Stimulated activated effector memory CD8-positive, alpha-beta T cell treated with anti-CD3 and anti-CD28 coated beads, Interleukin-12 subunit alpha, Interleukin-12 subunit beta, amount 100 ng/mL, for 72 hours (primary cell): Measurements from ENCODE around the gene SYNGR3.

ENCODE experiments used
- ATAC-seq: fragments of 150-1000 bp; cut with Tn5 transposase; 2 replicates; pipeline ENCODE4 v1.10.0; 2021
- DNase-seq, 2 donors: peaks; one replicate each; pipeline ENCODE4 v3.0.0; 2021 to 2022; ENCODE audit warnings: low spot score in 2 of 2
- H3K27ac Mint-ChIP-seq: one replicate; pipeline ENCODE4 v1.8.0; 2022; ENCODE audit warnings: mild to moderate bottlenecking, mixed read lengths
- H3K36me3 Mint-ChIP-seq: one replicate; pipeline ENCODE4 v1.8.0; 2022; ENCODE audit warnings: mild to moderate bottlenecking, mixed read lengths
- H3K4me1 Mint-ChIP-seq: one replicate; pipeline ENCODE4 v1.8.0; 2022; ENCODE audit warnings: mixed read lengths
- H3K4me3 Mint-ChIP-seq: one replicate; pipeline ENCODE4 v1.8.0; 2022; ENCODE audit warnings: mild to moderate bottlenecking, mixed read lengths
- H3K9me3 Mint-ChIP-seq: one replicate; pipeline ENCODE4 v1.8.0; 2022; ENCODE audit warnings: mixed read lengths

SYNGR3 gene

GRCh38 chr16:1968146-1968953 lies 21.4 kb upstream of the SYNGR3 start:
- Mint-ChIP-seq H3K27ac (no peak overlapping the region), H3K4me1 (peaks cover 47% of the 10 kb centered on the region), H3K36me3 (peaks cover 51% of the 10 kb centered on the region)

GRCh38 chr16:1971796-1972489 lies 17.8 kb upstream of the SYNGR3 start, which contains the start of gene TBL3:
TBL3 (plus strand) TSS chr16:1972053; CDS start chr16:1972165, 112 bp downstream.
- ATAC-seq (peak; percentile 96), DNase-seq (peak; percentile 99)
- no peaks in the 10 kb centered on the region for H3K9me3 Mint-ChIP-seq
- H3K36me3 Mint-ChIP-seq: peaks cover 54% of the 10 kb centered on the region
- peak within 1 kb of the TSS; percentile 97 for H3K4me3 Mint-ChIP-seq
- H3K27ac Mint-ChIP-seq: peak within 1 kb of the TSS; percentile 98
- H3K4me1 Mint-ChIP-seq: peaks cover 38% of the 10 kb centered on the region

More at GRCh38 chr16:1968146-1968953, 21.4 kb upstream of the SYNGR3 start:
- H3K9me3 Mint-ChIP-seq: no peaks in the 10 kb centered on the region
- DNase-seq: no peak
- no peak for ATAC-seq
- H3K4me3 Mint-ChIP-seq: no peak overlapping the region

DNA sequence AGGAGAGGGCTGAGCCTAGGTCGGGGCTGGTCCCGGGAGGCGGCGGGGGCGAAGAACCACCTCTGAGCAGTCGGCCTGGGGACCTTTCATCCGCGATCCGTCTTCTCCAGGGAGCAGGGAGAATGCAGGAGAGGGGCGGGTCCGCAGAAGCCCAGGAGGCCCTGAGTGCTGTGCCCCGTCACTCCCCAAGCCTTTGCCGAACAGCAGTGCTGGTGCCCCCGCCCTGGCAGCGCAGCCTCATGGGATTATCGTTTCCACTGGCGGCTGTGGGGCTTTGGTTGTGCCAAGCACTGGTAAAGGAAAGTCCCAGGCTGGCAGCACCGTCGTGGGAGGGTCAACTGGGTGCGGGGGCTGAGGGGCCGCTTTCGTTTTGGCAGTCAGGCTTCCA lies 17.3 kb upstream of the SYNGR3 start:
- peak overlapping the region; percentile 98 for H3K27ac Mint-ChIP-seq
- peak overlapping the region; percentile 97 for H3K4me3 Mint-ChIP-seq
- peaks cover 33% of the 10 kb centered on the region for H3K4me1 Mint-ChIP-seq
- no peak for DNase-seq
- peaks cover 60% of the 10 kb centered on the region for H3K36me3 Mint-ChIP-seq
- no peaks in the 10 kb centered on the region for H3K9me3 Mint-ChIP-seq
- no peak for ATAC-seq

GRCh38 chr16:1973461-1974156 lies 16.2 kb upstream of the SYNGR3 start:
- peaks cover 33% of the 10 kb centered on the region for H3K4me1 Mint-ChIP-seq
- no peak overlapping the region for H3K27ac Mint-ChIP-seq
- peaks cover 67% of the 10 kb centered on the region for H3K36me3 Mint-ChIP-seq
- H3K9me3 Mint-ChIP-seq: no peaks in the 10 kb centered on the region
- ATAC-seq (no peak), DNase-seq (no peak)
- H3K4me3 Mint-ChIP-seq: peak overlapping the region; percentile 97

DNA sequence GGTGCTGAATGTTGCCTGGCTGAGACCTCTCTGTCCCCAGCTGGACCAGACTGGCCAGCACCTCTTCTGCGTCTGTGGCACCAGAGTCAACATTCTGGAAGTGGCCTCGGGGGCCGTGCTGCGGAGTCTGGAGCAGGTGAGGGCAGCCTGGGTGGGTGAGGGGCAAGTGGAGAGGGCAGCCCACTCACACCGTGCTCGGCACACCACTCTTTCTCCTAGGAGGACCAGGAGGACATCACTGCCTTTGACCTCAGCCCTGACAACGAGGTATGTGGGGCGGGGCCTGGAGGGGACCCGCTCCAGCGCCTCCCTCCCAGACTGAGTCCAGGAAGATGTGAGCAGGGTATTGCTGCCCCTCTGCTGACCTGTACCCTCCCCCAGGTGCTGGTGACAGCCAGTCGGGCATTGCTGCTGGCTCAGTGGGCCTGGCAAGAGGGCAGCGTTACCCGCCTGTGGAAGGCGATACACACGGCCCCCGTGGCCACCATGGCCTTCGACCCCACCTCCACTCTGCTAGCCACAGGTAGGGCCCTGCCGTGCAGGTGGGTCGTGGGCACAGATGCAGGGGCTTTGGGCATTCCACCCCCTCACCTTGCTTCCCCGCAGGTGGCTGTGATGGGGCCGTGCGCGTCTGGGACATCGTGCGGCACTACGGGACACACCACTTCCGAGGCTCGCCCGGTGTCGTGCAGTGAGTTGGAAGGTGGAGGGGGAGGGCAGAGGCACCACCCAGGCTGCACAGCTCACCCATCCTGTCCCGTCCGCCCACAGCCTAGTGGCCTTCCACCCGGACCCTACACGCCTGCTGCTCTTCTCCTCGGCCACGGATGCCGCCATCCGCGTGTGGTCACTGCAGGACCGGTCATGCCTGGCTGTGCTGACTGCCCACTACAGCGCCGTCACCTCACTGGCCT lies 15.4 kb upstream of the SYNGR3 start:
- Mint-ChIP-seq H3K4me1 (peaks cover 33% of the 10 kb centered on the region), H3K4me3 (no peak overlapping the region), H3K9me3 (no peaks in the 10 kb centered on the region), H3K36me3 (peaks cover 69% of the 10 kb centered on the region), H3K27ac (no peak overlapping the region)
- no peak for ATAC-seq
- DNase-seq: no peak

DNA sequence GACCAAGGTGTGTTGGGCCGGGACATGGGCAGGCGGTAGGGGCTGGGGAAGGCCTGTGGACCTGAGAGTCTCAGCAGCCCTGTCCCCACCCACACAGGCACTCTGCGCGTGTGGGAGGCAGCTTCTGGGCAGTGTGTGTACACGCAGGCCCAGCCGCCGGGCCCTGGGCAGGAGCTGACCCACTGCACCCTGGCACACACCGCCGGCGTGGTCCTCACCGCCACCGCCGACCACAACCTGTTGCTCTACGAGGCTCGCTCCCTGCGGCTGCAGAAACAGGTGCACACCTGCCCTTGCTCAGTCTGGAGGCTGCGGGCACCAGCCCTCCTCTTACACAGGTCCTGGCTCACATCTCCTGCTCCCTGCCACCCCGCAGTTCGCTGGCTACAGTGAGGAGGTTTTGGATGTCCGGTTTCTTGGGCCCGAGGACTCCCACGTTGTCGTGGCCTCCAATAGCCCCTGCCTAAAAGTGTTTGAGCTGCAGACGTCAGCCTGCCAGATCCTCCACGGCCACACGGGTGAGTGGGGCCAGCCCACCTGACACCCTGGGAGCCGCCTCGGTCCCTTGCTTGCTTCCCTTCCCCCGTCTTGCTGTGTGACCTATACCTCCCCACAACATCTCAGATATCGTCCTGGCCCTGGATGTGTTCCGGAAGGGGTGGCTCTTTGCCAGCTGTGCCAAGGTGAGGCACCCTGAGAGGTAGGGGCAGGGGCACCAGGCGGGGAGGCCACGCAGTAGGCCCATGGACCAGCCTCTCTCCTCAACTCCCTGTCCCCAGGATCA lies 14.1 kb upstream of the SYNGR3 start:
- no peak for ATAC-seq
- H3K4me1 Mint-ChIP-seq: peaks cover 33% of the 10 kb centered on the region
- no peak for DNase-seq
- H3K4me3 Mint-ChIP-seq: no peak overlapping the region
- H3K27ac Mint-ChIP-seq: no peak overlapping the region
- no peaks in the 10 kb centered on the region for H3K9me3 Mint-ChIP-seq
- peaks cover 69% of the 10 kb centered on the region for H3K36me3 Mint-ChIP-seq

DNA sequence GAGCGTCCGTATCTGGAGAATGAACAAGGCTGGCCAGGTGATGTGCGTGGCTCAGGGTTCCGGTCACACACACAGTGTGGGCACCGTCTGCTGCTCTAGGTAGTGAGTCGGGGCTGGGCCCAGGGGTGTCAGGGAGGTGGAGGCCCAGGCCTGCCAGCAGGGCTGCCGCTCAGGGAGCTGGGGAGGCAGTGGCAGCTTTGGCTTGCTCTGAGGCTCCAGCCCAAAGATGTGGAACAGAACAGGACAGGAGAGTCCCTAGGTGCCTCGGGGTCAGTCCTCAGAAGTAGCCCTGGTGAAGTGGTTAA lies 13.6 kb upstream of the SYNGR3 start:
- no peak for DNase-seq
- Mint-ChIP-seq H3K4me1 (peaks cover 29% of the 10 kb centered on the region), H3K36me3 (peaks cover 67% of the 10 kb centered on the region)

DNA sequence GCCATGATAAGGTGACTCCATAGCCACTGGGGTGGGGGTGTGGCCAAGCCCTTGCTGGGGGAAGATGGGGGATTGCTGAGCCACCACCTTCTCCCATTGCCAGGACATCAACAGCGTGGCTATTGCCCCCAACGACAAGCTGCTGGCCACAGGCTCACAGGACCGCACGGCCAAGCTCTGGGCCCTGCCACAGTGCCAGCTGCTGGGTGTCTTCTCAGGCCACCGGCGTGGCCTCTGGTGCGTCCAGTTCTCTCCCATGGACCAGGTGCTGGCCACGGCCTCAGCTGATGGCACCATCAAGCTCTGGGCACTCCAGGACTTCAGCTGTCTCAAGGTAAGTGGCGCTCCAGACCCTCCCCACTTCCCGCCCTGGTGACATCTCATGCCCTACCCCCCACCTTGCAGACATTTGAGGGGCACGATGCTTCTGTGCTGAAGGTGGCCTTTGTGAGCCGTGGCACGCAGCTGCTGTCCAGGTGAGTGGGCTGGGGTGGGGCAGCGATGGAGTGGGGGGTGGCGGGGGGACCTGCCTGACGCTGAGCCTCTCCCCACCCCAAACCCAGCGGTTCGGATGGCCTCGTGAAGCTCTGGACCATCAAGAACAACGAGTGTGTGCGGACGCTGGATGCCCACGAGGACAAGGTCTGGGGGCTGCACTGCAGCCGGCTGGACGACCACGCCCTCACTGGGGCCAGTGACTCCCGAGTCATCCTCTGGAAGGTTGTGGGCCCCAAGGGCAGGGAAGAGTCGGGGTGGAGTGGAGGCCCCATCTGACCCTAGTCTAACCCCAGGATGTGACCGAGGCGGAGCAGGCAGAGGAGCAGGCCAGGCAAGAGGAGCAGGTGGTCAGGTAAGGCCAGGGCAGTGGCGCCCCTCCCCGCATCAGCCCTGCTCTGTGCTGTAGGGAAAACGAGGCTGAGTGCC lies 12.6 kb upstream of the SYNGR3 start:
- Mint-ChIP-seq H3K36me3 (peaks cover 56% of the 10 kb centered on the region), H3K4me1 (peaks cover 26% of the 10 kb centered on the region), H3K9me3 (no peaks in the 10 kb centered on the region), H3K27ac (no peak overlapping the region), H3K4me3 (no peak overlapping the region)
- no peak for DNase-seq
- ATAC-seq: no peak

More for the DNA sequence above, 13.6 kb upstream of the SYNGR3 start:
- Mint-ChIP-seq H3K9me3 (no peaks in the 10 kb centered on the region), H3K4me3 (no peak overlapping the region), H3K27ac (no peak overlapping the region)
- no peak for ATAC-seq

- no peak for ATAC-seq
- Mint-ChIP-seq H3K4me1 (peaks cover 23% of the 10 kb centered on the region), H3K36me3 (peaks cover 50% of the 10 kb centered on the region), H3K27ac (no peak overlapping the region), H3K9me3 (no peaks in the 10 kb centered on the region), H3K4me3 (no peak overlapping the region)
- no peak for DNase-seq
Observed at GRCh38 chr16:1977875-1978268, 11.9 kb upstream of the SYNGR3 start.

DNA sequence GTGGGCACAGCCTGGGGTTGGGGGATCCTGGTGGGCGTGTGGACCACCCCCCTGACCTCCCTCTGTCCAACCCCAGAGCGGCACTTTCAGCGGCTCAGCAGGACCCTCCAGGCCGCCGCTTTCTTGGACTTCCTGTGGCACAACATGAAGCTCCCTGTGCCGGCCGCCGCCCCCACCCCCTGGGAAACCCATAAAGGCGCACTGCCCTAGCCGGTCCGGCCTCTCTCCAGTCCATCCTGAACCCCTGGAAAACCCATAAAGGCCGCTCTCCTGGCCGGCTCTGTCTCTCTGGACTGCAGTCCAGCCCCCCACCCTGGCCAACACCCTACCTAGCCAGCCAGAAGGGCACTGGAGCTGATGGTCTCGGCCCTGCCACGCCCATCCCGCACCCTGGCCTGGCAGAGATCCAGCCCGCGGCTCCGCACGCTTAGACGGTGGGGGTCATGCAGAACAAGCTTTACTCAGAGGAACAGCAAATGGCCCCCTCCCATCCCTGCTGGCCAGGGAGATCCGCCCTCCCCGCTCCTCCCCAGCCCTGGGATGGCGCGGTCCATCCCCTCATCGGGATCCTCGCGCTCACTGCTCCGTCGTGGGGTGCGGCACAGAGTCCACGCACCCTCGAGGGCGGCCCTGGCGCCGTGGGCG lies 11.2 kb upstream of the SYNGR3 start:
- peaks cover 21% of the 10 kb centered on the region for H3K4me1 Mint-ChIP-seq
- ATAC-seq: no peak
- no peaks in the 10 kb centered on the region for H3K9me3 Mint-ChIP-seq
- no peak overlapping the region for H3K27ac Mint-ChIP-seq
- H3K36me3 Mint-ChIP-seq: peaks cover 44% of the 10 kb centered on the region
- no peak for DNase-seq
- no peak overlapping the region for H3K4me3 Mint-ChIP-seq

DNA sequence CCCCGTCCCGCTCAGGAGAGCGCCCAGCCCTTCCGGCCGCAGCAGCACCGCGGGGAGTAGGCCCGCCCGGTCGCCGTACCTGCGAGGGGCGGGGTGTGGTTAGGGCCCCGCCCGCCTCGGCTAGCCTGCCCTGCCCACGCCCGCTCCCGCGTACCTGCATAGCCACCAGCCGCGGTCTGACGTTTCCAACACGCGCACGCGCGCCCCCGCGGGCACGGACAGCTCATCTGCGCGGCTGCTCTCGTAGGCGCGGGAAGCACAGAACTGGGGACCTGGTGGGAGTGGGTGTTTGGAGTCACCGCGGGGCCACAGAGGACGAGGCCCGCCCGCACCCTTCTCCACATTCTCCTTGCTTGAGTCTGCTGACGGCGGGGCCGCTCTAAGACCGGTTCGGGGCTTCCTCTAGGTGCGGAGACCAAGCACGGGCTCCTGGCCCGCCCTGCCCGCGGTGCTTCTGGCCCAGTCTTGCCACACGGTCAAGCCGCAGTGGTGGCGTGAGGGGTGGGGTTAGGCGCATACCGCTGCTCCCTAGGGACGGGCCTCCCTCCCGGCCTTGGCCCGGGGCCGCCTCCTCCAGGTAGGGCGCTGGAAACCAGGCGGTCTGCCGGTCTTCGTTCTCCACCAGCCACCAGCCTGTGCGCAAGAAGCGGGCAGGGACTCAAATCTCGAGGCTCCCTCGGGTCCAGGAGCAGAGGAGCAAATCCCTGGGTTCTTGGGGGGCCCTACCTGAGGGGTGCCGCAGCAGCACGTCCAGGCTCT lies 10.3 kb upstream of the SYNGR3 start:
- DNase-seq (no peak), ATAC-seq (no peak)
- H3K4me3 Mint-ChIP-seq: no peak overlapping the region
- no peak overlapping the region for H3K27ac Mint-ChIP-seq
- peaks cover 37% of the 10 kb centered on the region for H3K36me3 Mint-ChIP-seq
- peaks cover 16% of the 10 kb centered on the region for H3K4me1 Mint-ChIP-seq
- H3K9me3 Mint-ChIP-seq: no peaks in the 10 kb centered on the region

GRCh38 chr16:1980030-1980769 lies 9.6 kb upstream of the SYNGR3 start:
- H3K27ac Mint-ChIP-seq: no peak overlapping the region
- peaks cover 23% of the 10 kb centered on the region for H3K4me1 Mint-ChIP-seq
- no peak for DNase-seq
- no peak for ATAC-seq
- H3K9me3 Mint-ChIP-seq: no peaks in the 10 kb centered on the region
- H3K36me3 Mint-ChIP-seq: peaks cover 33% of the 10 kb centered on the region
- H3K4me3 Mint-ChIP-seq: no peak overlapping the region
